Progenitor cell of endocrine pancreas (in vitro differentiated cells): ENCODE measurements around the gene TWIST1. TPM values are rescaled to one million over a fixed set of nuclear protein-coding genes. Genes with fewer than 3 reads are reported as not detected.

ENCODE experiments used
- DNase-seq: peaks from one replicate; pipeline ENCODE4 v3.0.0; 2021; ENCODE audit warnings: low spot score; ENCODE audit not compliant: unreplicated experiment
- H3K27ac Mint-ChIP-seq: 2 replicates; pipeline ENCODE4 v1.8.0; 2021; ENCODE audit warnings: mild to moderate bottlenecking, moderate library complexity, mixed read lengths
- H3K27me3 Mint-ChIP-seq: 2 replicates; pipeline ENCODE4 v1.8.0; 2021; ENCODE audit warnings: mixed read lengths
- H3K36me3 Mint-ChIP-seq: 2 replicates; pipeline ENCODE4 v1.8.0; 2022; ENCODE audit warnings: mixed read lengths; ENCODE audit not compliant: insufficient read depth
- H3K4me1 Mint-ChIP-seq: 2 replicates; pipeline ENCODE4 v1.8.0; 2021; ENCODE audit warnings: low read depth, mixed read lengths
- H3K4me3 Mint-ChIP-seq: 2 replicates; pipeline ENCODE4 v1.8.0; 2021; ENCODE audit warnings: low read depth, mild to moderate bottlenecking, moderate library complexity, mixed read lengths
- H3K9me3 Mint-ChIP-seq: 2 replicates; pipeline ENCODE4 v1.8.0; 2021; ENCODE audit warnings: low read depth, mixed read lengths
- total RNA-seq: library from RNA; stranded (reverse); gene quantifications from 2 replicates; pipeline ENCODE4 v1.2.1, GENCODE V29; 2021
- TF ChIP-seq, protein P1 (sequence below): fragments of 200-600 bp; sonication (generic); IDR thresholded peaks from one replicate; pipeline ENCODE4 v1.5.0; 2021; ENCODE audit warnings: antibody characterized with exemption, mild to moderate bottlenecking; ENCODE audit not compliant: unreplicated experiment

TWIST1 gene
- total RNA-seq, 1 donor from 2014 or later, result 1.8 TPM

DNA sequence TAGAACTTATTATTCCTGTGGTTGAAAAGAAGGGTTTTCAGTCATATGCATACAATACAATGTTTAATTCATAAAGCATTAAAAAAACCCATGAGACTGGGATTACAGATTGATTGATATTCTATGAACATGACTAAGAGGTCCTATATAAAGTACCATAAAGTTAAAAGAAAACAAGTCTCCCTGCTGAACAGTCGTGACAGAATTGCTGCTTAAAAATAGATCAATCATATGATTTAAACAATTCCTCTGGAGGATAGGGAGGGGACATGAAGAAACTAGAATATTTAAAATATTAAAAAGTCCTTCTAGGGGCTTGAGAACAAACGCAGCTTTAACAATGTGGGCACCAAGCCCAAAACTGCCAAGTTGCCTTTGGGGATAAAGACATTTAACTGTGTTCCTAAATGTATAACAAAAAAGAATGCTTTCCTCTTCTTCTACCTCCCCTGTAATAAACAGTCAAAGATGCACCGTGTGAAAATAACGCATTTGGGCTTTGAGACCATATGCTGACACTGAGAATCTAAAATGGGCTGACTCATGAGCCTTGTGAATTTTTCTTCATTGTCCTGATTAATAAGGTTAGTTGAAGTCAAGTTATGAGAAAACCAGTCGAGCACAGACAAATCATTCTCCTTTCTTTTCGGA lies 25.8 kb downstream of the TWIST1 start:
- no peak for DNase-seq
- Mint-ChIP-seq H3K4me1 (no peaks in the 10 kb centered on the region), H3K36me3 (no peaks in the 10 kb centered on the region), H3K27me3 (peaks cover 4% of the 10 kb centered on the region), H3K4me3 (no peak overlapping the region), H3K9me3 (no peaks in the 10 kb centered on the region), H3K27ac (no peak overlapping the region)
- TF ChIP-seq, protein P1, sequence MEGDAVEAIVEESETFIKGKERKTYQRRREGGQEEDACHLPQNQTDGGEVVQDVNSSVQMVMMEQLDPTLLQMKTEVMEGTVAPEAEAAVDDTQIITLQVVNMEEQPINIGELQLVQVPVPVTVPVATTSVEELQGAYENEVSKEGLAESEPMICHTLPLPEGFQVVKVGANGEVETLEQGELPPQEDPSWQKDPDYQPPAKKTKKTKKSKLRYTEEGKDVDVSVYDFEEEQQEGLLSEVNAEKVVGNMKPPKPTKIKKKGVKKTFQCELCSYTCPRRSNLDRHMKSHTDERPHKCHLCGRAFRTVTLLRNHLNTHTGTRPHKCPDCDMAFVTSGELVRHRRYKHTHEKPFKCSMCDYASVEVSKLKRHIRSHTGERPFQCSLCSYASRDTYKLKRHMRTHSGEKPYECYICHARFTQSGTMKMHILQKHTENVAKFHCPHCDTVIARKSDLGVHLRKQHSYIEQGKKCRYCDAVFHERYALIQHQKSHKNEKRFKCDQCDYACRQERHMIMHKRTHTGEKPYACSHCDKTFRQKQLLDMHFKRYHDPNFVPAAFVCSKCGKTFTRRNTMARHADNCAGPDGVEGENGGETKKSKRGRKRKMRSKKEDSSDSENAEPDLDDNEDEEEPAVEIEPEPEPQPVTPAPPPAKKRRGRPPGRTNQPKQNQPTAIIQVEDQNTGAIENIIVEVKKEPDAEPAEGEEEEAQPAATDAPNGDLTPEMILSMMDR, result no peak

DNA sequence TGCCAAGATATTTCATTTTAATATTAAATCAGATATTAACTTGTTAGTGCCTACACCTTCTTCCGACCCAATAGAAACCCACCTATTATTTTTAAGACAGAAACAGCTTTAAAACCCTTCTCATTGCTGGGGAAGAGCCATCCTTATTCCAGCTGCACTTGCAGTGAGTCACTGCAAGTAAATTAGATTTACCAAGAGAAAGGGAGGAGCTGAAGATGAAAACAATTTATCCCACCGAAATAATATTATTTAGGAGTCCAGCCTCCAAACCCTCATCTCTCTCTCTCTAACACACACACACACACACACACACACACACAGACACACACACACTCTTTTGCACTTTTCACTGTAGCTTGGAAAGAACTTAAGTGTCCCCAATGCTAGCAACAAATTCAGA lies 26.9 kb downstream of the TWIST1 start:
- TF ChIP-seq, protein P1, result no peak
- Mint-ChIP-seq H3K9me3 (no peaks in the 10 kb centered on the region), H3K27me3 (peaks cover 4% of the 10 kb centered on the region), H3K4me1 (no peaks in the 10 kb centered on the region), H3K36me3 (no peaks in the 10 kb centered on the region), H3K4me3 (no peak overlapping the region), H3K27ac (no peak overlapping the region)
- no peak for DNase-seq

DNA sequence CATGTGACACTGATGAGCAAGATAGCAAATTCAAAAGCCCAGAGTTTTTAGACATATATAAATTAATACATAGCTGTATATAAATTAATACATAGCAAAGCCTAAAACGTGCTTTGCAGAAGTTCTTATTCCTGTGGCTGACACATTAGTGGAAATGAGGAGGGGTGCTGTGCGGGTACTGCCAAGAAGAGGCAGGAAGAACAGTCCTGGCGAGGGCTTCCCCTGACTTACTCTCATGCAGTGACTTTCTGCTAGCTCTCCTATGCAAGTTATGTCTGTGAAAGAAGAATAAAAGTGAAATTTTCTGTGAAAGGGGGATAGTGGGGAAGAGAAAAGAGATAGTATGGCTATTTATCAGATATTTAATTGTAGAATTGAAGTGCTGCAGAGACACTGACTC lies 27.6 kb downstream of the TWIST1 start:
- H3K36me3 Mint-ChIP-seq, result no peaks in the 10 kb centered on the region
- peaks cover 4% of the 10 kb centered on the region for H3K27me3 Mint-ChIP-seq
- TF ChIP-seq, protein P1, result no peak
- no peak overlapping the region for H3K27ac Mint-ChIP-seq
- no peaks in the 10 kb centered on the region for H3K4me1 Mint-ChIP-seq
- no peak overlapping the region for H3K4me3 Mint-ChIP-seq
- no peak for DNase-seq
- no peaks in the 10 kb centered on the region for H3K9me3 Mint-ChIP-seq

DNA sequence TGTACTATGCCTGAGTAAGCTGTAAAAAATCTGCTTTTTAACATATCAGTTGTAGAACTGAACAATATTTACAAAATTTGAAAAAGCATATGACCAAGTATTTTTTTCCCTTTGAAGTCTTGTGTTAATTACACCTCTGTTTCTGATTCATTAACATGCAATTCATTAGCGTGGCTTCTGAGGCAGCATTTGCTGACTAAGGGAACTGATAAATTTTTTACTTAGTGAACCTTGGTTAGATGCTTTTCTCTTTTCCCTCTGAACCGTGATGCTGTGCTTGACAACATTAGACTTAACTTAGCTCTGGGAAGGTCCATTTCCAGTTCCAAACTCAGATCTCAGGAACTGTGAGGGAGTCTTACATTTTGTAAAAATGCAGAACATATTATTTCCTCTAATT lies 28.1 kb downstream of the TWIST1 start:
- TF ChIP-seq, protein P1, result no peak
- Mint-ChIP-seq H3K9me3 (no peaks in the 10 kb centered on the region), H3K27ac (no peak overlapping the region), H3K4me1 (no peaks in the 10 kb centered on the region), H3K27me3 (peaks cover 4% of the 10 kb centered on the region), H3K36me3 (no peaks in the 10 kb centered on the region), H3K4me3 (no peak overlapping the region)
- no peak for DNase-seq

DNA sequence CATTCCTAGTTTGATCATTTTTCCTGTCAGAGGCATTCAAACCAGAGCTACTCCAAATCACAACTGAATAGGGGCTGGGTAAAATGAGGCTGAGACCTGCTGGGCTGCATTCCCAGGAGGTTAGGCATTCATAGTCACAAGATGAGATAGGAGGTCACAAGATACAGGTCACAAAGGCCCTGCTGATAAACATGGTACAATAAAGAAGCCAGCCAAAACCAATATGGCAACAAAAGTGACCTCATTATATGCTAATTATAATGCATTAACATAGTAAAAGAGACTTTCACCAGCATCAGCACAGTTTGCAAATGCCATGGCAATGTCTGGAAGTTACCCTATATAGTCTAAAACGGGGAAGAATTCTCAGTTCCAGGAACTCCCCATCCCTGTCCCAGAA lies 37.3 kb downstream of the TWIST1 start:
- TF ChIP-seq, protein P1, result no peak
- no peak for DNase-seq
- Mint-ChIP-seq H3K4me3 (no peak overlapping the region), H3K36me3 (no peaks in the 10 kb centered on the region), H3K27ac (peak overlapping the region; percentile 9), H3K9me3 (peaks cover 3% of the 10 kb centered on the region), H3K27me3 (no peaks in the 10 kb centered on the region), H3K4me1 (peaks cover 3% of the 10 kb centered on the region)
